PC-9 (cell line): ENCODE data around the gene COL4A4. TPM values are rescaled to one million over a fixed set of nuclear protein-coding genes. Genes with fewer than 3 reads are reported as not detected.

Source experiments
- BruUV-seq: library from RNA; stranded (reverse); fragments of 400-500 nt; replicated peaks from 2 replicates; lab custom pipeline; 2021; lab: Mats Ljungman, UMichigan
- CTCF ChIA-PET: fragments of 300-600 bp; sonication (Branson Sonifier 250); formaldehyde crosslinking; loops from one replicate; lab custom pipeline; 2022; ENCODE audit warnings: antibody characterized with exemption; lab: Charles Lee
- POLR2A ChIA-PET: fragments of 300-600 bp; sonication (Branson Sonifier 250); formaldehyde crosslinking; loops from one replicate; lab custom pipeline; 2022; ENCODE audit warnings: antibody characterized with exemption; ENCODE audit not compliant: unreplicated experiment; lab: Charles Lee
- DNase-seq, 2 experiments: peaks; one replicate each; pipeline versions ENCODE4 v3.0.0 to v3.0.0-alpha.2; 2015 to 2022; ENCODE audit warnings: mixed read lengths in 1 of 2
- H2AFZ ChIP-seq: fragments of 200-600 bp; sonication (generic); 2 replicates; pipeline ENCODE4 v1.8.1; 2017; ENCODE audit warnings: antibody characterized with exemption
- H3F3A ChIP-seq: fragments of 200-600 bp; sonication (generic); 2 replicates; pipeline ENCODE4 v1.8.1; 2017; ENCODE audit warnings: antibody characterized with exemption, mild to moderate bottlenecking, low read depth; ENCODE audit not compliant: insufficient read depth
- H3K27ac ChIP-seq: fragments of 200-600 bp; sonication (generic); 2 replicates; pipeline ENCODE4 v1.6.1; 2016; ENCODE audit warnings: mixed run types
- H3K27me3 ChIP-seq: fragments of 200-600 bp; sonication (generic); 2 replicates; pipeline ENCODE4 v1.6.1; 2016; ENCODE audit warnings: low read depth, mixed run types; ENCODE audit not compliant: insufficient read depth
- H3K36me3 ChIP-seq: fragments of 200-600 bp; sonication (generic); 2 replicates; pipeline ENCODE4 v1.6.1; 2016; ENCODE audit warnings: low read depth, mixed run types
- H3K4me1 ChIP-seq: fragments of 200-600 bp; sonication (generic); replicated peaks from 2 replicates; pipeline ENCODE4 v1.6.1; 2016; ENCODE audit warnings: mixed run types; ENCODE audit not compliant: insufficient read depth
- H3K4me2 ChIP-seq: fragments of 200-600 bp; sonication (generic); 2 replicates; pipeline ENCODE4 v1.6.1; 2017; ENCODE audit warnings: mixed run types
- H3K4me3 ChIP-seq: fragments of 200-600 bp; sonication (generic); 2 replicates; pipeline ENCODE4 v1.6.1; 2016; ENCODE audit warnings: mixed run types
- H3K79me2 ChIP-seq: fragments of 200-600 bp; sonication (generic); 2 replicates; pipeline ENCODE4 v1.6.1; 2017; ENCODE audit warnings: low read depth, mixed run types
- H3K9me2 ChIP-seq: fragments of 200-600 bp; sonication (generic); 2 replicates; pipeline ENCODE4 v1.8.1; 2017; ENCODE audit warnings: mild to moderate bottlenecking; ENCODE audit not compliant: insufficient read depth
- H3K9me3 ChIP-seq: fragments of 200-600 bp; sonication (generic); 2 replicates; pipeline ENCODE4 v1.8.1; 2016; ENCODE audit warnings: low read depth; ENCODE audit not compliant: insufficient read depth
- H4K20me1 ChIP-seq: fragments of 200-600 bp; sonication (generic); 2 replicates; pipeline ENCODE4 v1.8.1; 2017; ENCODE audit not compliant: insufficient read depth
- CTCF ChIP-seq: fragments of 200-600 bp; sonication (generic); conservative IDR thresholded peaks from 2 replicates; pipeline ENCODE4 v1.6.1; 2017; ENCODE audit warnings: mixed run types, antibody characterized with exemption, mild to moderate bottlenecking, moderate library complexity
- EZH2 ChIP-seq: fragments of 200-600 bp; sonication (generic); IDR thresholded peaks from 2 replicates; pipeline ENCODE4 v1.8.0; 2017; ENCODE audit warnings: antibody characterized with exemption, low read depth
- intact Hi-C: fragments of 100-400 bp; cut with micrococcal nuclease; formaldehyde crosslinking; loops from one replicate; pipeline ENCODE4 v1.10.0; 2022; ENCODE audit not compliant: unreplicated experiment
- total RNA-seq: library from RNA; stranded (reverse); gene quantifications from 2 replicates; pipeline ENCODE4 v1.2.3, GENCODE V29; 2021

COL4A4 gene
- total RNA-seq, 1 experiment from 2014 or later: 5.6 TPM

- Histone ChIP-seq H3K9me2 (no peaks in the 10 kb centered on the region), H2AFZ (no peak overlapping the region), H3K79me2 (no peaks in the 10 kb centered on the region), H3F3A (0 out of 2 replicates have a peak, but pooled peaks cover 1% of the 10 kb centered on the region), H3K27ac (no peak overlapping the region), H3K4me1 (peaks cover 9% of the 10 kb centered on the region; the same call in 1 of the 2 replicates), H3K4me2 (no peak overlapping the region), H3K27me3 (no peaks in the 10 kb centered on the region), H3K9me3 (no peaks in the 10 kb centered on the region), H3K36me3 (no peaks in the 10 kb centered on the region), H4K20me1 (no peaks in the 10 kb centered on the region), H3K4me3 (no peak overlapping the region)
- no TSS peak for BruUV-seq
- intact Hi-C loops: loop anchor here (5.0 kb wide), 1 partner anchor 52 kb away; no protein-coding TSS in a partner anchor
- ChIA-PET CTCF (no interaction called here), POLR2A (no interaction called here)
- no peak for DNase-seq
- TF ChIP-seq EZH2: no peak
- TF ChIP-seq CTCF: no peak
These were observed 3.8 kb downstream of the COL4A4 start for GRCh38 chr2:227160164-227160563.

- H3K4me2 ChIP-seq: no peak overlapping the region
- CTCF ChIA-PET: no interaction called here
These were observed 8.8 kb downstream of the COL4A4 start for GRCh38 chr2:227154986-227155774.

More at GRCh38 chr2:227154986-227155774, 8.8 kb downstream of the COL4A4 start:
- Histone ChIP-seq H3K27me3 (no peaks in the 10 kb centered on the region), H3K9me2 (no peaks in the 10 kb centered on the region), H3K27ac (no peak overlapping the region), H3K36me3 (no peaks in the 10 kb centered on the region), H2AFZ (no peak overlapping the region), H3K4me3 (no peak overlapping the region), H3K79me2 (no peaks in the 10 kb centered on the region), H3F3A (no peaks in the 10 kb centered on the region), H4K20me1 (no peaks in the 10 kb centered on the region), H3K9me3 (no peaks in the 10 kb centered on the region), H3K4me1 (no peaks in the 10 kb centered on the region)
- no TSS peak for BruUV-seq
- no peak for TF ChIP-seq CTCF
- no peak for TF ChIP-seq EZH2
- intact Hi-C loops: no loop called here
- POLR2A ChIA-PET: no interaction called here
- no peak for DNase-seq
